PFSK-1 (cell line): ENCODE results near the gene CES1.

Experiments
- FOXP2 ChIP-seq: optimal IDR thresholded peaks from 2 replicates; pipeline ENCODE3; 2011; ENCODE audit warnings: borderline replicate concordance, control low read depth, inconsistent platforms; ENCODE audit not compliant: insufficient read depth; ENCODE audit errors: extremely low read length, extremely low read depth
- POLR2AphosphoS5 ChIP-seq: IDR thresholded peaks from 2 replicates; pipeline ENCODE4 v1.6.1; 2012; ENCODE audit warnings: low read depth, mild to moderate bottlenecking, control low read depth, low read length, moderate library complexity
- TAF1 ChIP-seq: IDR thresholded peaks from 2 replicates; pipeline ENCODE4 v1.6.1; 2012; ENCODE audit warnings: low read length, control low read depth, borderline replicate concordance; ENCODE audit not compliant: insufficient read depth
- TF ChIP-seq, protein P1 (sequence below), 2 experiments: IDR thresholded peaks; 2 replicates each; pipeline versions ENCODE4 v1.6.1 to v1.8.0; 2011 to 2012; ENCODE audit warnings: low read depth in 2 of 2, low read length in 2 of 2, control low read depth in 1 of 2, inconsistent platforms in 1 of 2, mild to moderate bottlenecking in 1 of 2, moderate library complexity in 1 of 2; ENCODE audit not compliant: insufficient read depth in 1 of 2

GRCh38 chr16:55849536-55849935, 16.6 kb upstream of the CES1 start:
- TF ChIP-seq POLR2AphosphoS5 (no peak), TAF1 (no peak), FOXP2 (no peak)
- TF ChIP-seq, protein P1, sequence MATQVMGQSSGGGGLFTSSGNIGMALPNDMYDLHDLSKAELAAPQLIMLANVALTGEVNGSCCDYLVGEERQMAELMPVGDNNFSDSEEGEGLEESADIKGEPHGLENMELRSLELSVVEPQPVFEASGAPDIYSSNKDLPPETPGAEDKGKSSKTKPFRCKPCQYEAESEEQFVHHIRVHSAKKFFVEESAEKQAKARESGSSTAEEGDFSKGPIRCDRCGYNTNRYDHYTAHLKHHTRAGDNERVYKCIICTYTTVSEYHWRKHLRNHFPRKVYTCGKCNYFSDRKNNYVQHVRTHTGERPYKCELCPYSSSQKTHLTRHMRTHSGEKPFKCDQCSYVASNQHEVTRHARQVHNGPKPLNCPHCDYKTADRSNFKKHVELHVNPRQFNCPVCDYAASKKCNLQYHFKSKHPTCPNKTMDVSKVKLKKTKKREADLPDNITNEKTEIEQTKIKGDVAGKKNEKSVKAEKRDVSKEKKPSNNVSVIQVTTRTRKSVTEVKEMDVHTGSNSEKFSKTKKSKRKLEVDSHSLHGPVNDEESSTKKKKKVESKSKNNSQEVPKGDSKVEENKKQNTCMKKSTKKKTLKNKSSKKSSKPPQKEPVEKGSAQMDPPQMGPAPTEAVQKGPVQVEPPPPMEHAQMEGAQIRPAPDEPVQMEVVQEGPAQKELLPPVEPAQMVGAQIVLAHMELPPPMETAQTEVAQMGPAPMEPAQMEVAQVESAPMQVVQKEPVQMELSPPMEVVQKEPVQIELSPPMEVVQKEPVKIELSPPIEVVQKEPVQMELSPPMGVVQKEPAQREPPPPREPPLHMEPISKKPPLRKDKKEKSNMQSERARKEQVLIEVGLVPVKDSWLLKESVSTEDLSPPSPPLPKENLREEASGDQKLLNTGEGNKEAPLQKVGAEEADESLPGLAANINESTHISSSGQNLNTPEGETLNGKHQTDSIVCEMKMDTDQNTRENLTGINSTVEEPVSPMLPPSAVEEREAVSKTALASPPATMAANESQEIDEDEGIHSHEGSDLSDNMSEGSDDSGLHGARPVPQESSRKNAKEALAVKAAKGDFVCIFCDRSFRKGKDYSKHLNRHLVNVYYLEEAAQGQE (IDR thresholded peaks at IDR 0.05; ENCODE audit: insufficient read depth in 1 of 2, low read depth in 2 of 2, low read length in 2 of 2): no peak
